Measurements from ENCODE around the gene CPED1.

Gene CPED1

DNA sequence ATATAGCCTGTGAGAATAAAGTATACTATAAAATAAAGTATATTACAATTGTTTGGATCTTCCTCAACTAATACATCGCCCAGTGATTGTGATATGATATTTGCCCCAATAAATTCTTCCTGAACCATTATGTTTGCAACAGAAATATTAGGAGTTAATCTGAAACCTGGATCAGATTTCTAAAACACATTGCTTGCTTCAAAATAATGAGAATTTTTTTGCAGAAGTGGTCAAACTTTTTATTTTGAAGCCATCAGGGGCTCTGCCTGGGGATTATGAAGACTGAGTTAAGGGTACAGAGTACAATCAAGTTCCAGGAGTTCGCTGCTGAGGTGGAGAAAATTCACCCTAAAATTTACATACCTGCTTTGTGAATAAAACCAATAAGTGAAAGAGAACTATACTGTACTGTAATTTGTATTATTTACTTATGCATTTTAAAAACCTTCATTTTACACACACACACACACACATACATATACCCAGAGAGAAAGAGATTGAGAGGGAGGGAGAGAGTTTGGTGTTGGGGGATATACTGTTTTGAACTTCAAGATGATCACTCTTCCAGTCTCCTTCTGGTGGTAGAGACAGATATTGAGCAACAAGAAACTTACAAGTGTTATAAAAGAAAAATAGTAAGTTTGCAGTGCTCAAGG lies 91.9 kb downstream of the CPED1 start:
- Mint-ChIP-seq H3K9me3 (no peaks in the 10 kb centered on the region), H3K27me3 (ENCODE audit: low read depth) (peaks cover 10% of the 10 kb centered on the region), H3K36me3 (ENCODE audit: low read depth) (no peaks in the 10 kb centered on the region), H3K27ac (no peak overlapping the region), H3K4me3 (no peak overlapping the region), H3K4me1 (ENCODE audit: low read depth) (no peaks in the 10 kb centered on the region)

GRCh38 chr7:121080913-121081326 lies 92.4 kb downstream of the CPED1 start:
- Mint-ChIP-seq H3K9me3 (no peaks in the 10 kb centered on the region), H3K27me3 (ENCODE audit: low read depth) (peaks cover 12% of the 10 kb centered on the region), H3K36me3 (ENCODE audit: low read depth) (no peaks in the 10 kb centered on the region), H3K27ac (no peak overlapping the region), H3K4me1 (ENCODE audit: low read depth) (no peaks in the 10 kb centered on the region), H3K4me3 (no peak overlapping the region)

DNA sequence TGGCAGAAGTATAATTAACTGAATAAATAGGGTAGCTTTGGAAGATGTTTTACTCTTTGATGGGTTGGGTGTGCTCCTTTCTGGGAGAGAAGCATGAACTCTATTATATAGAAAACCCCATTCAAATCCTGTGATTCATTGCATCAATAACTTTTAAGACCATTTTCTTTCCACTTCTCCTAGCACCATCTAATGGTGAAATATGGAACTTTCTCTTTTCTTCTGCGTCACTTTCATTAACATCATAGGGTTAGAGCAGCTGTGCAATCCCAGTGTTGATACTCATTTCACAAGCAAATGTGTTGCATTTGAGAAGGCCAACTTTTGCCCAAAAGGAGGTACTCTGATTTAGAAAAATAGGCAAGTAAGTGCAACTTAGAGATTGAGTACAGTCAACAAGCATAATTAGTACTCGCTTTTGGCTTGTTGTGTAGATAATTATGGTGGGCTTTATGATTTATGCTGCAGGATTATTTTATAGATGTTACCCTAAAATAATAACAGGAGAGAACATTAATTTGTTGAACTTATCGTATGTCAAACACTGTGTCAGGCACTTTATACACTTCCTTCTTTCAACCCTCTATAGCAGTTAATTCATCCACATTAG lies 92.9 kb downstream of the CPED1 start:
- Mint-ChIP-seq H3K27me3 (ENCODE audit: low read depth) (peaks cover 14% of the 10 kb centered on the region), H3K36me3 (ENCODE audit: low read depth) (no peaks in the 10 kb centered on the region), H3K9me3 (no peaks in the 10 kb centered on the region), H3K4me3 (no peak overlapping the region), H3K27ac (no peak overlapping the region), H3K4me1 (ENCODE audit: low read depth) (no peaks in the 10 kb centered on the region)

DNA sequence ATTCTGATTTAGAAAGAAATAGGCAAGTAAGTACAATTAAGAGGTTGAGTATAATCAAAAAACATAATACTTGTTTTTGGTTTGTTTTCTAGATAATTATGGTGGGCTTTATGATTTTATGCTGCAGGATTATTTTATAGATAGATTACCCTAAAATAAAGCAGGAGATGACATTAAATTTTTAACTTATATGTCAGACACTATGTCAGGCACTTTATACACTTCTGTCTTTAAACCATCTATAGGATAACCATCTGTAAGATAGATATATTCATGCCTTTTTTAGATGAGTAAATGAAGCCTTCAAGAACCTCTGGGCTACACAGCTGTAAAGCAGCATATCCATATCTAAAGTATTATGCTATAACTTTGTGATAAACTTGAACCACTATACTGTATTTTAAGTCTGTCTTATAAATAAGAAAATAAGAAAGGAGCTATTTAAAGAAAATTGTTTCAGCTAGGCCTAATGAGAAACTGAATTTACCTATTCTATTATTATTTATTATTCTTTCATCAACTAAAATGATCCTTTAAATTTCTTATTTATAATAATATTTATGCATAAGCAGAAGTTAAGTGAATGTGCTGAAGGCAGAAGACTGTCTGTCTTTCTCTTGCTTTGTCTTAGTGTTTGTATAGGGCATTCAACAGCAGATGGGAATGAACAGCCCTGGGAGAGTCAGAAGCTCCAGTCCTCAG lies 94.0 kb downstream of the CPED1 start:
- Mint-ChIP-seq H3K27me3 (ENCODE audit: low read depth) (peaks cover 14% of the 10 kb centered on the region), H3K9me3 (no peaks in the 10 kb centered on the region), H3K4me1 (ENCODE audit: low read depth) (no peaks in the 10 kb centered on the region), H3K36me3 (ENCODE audit: low read depth) (no peaks in the 10 kb centered on the region), H3K27ac (no peak overlapping the region), H3K4me3 (no peak overlapping the region)

DNA sequence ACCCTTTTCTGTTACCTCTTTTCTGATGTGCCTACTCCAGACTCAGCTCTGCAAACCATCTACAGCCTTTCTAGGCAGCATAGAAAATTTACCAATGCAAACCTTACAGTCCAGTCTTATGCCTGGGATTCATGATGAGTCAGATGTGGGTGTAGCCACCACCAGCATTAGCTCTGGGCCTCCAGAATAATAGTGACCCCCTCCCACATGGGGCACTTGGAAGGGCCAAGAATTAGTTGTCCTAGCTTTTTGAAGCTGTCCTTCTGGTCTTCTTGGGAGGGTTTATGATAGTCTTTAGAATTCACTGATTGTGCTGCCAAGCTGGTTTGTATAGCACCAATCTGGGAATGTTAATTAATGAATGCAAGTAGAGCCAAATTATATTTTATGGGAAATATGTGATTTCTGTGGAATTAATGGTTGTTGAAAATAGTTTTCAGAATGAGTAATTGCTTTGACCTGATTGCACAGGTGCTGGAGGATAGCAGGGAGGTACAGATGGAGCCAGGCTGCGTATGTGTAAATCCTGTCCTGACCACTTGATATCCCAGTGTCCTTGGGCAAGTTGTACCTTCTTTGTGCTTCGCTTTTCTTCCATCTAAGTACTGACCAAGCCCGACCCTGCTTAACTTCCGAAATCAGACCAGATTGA lies 94.8 kb downstream of the CPED1 start:
- H3K4me1 Mint-ChIP-seq (ENCODE audit: low read depth), result no peaks in the 10 kb centered on the region
- H3K4me3 Mint-ChIP-seq, result no peak overlapping the region

DNA sequence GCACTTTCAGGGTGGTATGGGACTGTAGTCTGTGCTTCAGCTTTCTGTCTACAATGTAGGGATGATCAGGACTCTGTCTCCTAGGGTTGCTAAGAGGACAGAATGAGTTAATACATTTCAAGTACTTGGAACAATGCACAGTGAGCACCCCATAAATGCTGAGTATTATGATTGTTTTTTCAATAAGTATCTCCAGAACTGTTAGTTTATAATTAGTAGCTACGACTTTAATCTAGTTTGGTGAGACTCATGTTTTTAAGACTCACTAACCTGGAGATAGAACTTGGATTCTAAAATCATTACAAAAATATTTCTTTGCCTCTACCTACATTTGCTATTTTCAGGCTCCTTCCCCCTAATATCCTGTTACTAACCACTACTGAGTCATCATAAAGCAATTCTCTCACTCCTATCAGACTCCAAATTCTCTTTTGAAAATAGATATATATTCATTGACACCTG lies 95.3 kb downstream of the CPED1 start:
- Mint-ChIP-seq H3K27ac (no peak overlapping the region), H3K4me3 (no peak overlapping the region), H3K4me1 (ENCODE audit: low read depth) (no peaks in the 10 kb centered on the region), H3K36me3 (ENCODE audit: low read depth) (no peaks in the 10 kb centered on the region), H3K27me3 (ENCODE audit: low read depth) (peaks cover 13% of the 10 kb centered on the region), H3K9me3 (no peaks in the 10 kb centered on the region)

More for the DNA sequence above, 94.8 kb downstream of the CPED1 start:
- peaks cover 14% of the 10 kb centered on the region for H3K27me3 Mint-ChIP-seq (ENCODE audit: low read depth)
- no peak overlapping the region for H3K27ac Mint-ChIP-seq
- H3K9me3 Mint-ChIP-seq, result no peaks in the 10 kb centered on the region
- no peaks in the 10 kb centered on the region for H3K36me3 Mint-ChIP-seq (ENCODE audit: low read depth)

- H3K27me3 Mint-ChIP-seq (ENCODE audit: low read depth), result peaks cover 11% of the 10 kb centered on the region
- H3K4me1 Mint-ChIP-seq (ENCODE audit: low read depth), result no peaks in the 10 kb centered on the region
- no peak overlapping the region for H3K27ac Mint-ChIP-seq
- no peaks in the 10 kb centered on the region for H3K9me3 Mint-ChIP-seq
- no peak overlapping the region for H3K4me3 Mint-ChIP-seq
- H3K36me3 Mint-ChIP-seq (ENCODE audit: low read depth), result no peaks in the 10 kb centered on the region
Measured at GRCh38 chr7:121084256-121084655, 95.7 kb downstream of the CPED1 start.

DNA sequence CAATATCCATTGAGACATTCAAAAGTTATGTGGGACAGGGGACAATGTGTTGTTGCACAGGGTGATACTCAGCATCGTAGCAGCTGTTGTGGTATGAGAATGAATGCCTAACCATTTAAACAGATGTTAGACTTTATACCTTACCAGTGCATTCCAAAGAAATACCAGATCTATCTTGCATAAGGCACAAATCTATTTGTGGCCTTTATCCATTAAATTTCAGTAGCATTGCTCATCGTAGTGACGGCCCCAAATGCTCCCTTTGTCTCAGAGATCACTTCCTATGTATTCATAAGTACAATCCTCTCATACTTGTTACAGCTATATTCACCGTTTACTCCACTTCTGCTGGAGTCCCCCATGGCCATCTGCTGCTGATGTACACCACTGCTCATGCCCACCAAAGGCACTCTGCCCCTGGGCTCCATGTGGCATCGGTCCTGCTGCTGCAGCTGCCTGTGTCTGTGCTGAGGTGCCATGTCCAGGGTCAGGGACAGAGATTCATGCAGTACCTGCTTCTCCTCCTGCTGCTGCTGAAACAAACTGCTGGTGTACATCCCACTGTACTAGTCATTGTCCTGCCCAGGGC lies 96.3 kb downstream of the CPED1 start:
- Mint-ChIP-seq H3K4me1 (ENCODE audit: low read depth) (no peaks in the 10 kb centered on the region), H3K27ac (no peak overlapping the region), H3K36me3 (ENCODE audit: low read depth) (no peaks in the 10 kb centered on the region), H3K27me3 (ENCODE audit: low read depth) (peaks cover 11% of the 10 kb centered on the region), H3K4me3 (no peak overlapping the region), H3K9me3 (no peaks in the 10 kb centered on the region)

- no peaks in the 10 kb centered on the region for H3K4me1 Mint-ChIP-seq (ENCODE audit: low read depth)
- H3K36me3 Mint-ChIP-seq (ENCODE audit: low read depth), result no peaks in the 10 kb centered on the region
- H3K4me3 Mint-ChIP-seq, result no peak overlapping the region
- H3K27ac Mint-ChIP-seq, result no peak overlapping the region
- no peaks in the 10 kb centered on the region for H3K9me3 Mint-ChIP-seq
- peaks cover 11% of the 10 kb centered on the region for H3K27me3 Mint-ChIP-seq (ENCODE audit: low read depth)
Measured at GRCh38 chr7:121085922-121086321, 97.4 kb downstream of the CPED1 start.

GRCh38 chr7:121088870-121089269 lies 100.4 kb downstream of the CPED1 start:
- Mint-ChIP-seq H3K4me1 (ENCODE audit: low read depth) (no peaks in the 10 kb centered on the region), H3K27ac (no peak overlapping the region), H3K9me3 (no peaks in the 10 kb centered on the region), H3K27me3 (ENCODE audit: low read depth) (peaks cover 4% of the 10 kb centered on the region), H3K4me3 (no peak overlapping the region), H3K36me3 (ENCODE audit: low read depth) (no peaks in the 10 kb centered on the region)

DNA sequence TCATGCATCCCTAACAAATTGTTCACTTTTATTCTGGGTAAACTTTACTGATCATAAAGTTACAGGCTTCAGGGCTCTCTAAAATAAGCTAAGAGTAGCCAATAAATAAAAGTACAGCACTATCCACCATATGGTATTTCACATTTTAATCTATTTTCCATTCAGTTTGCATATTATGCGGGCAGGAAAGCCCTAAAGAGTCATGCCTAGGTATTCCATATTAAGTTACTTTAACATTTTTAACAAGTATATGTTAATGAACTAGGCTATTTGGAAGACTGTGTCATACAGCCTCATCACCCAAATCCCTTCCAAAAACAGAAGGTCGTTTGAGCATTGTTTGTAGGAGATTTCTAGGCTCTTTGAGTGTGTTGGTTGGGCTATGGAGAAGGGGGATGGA lies 106.3 kb downstream of the CPED1 start:
- Mint-ChIP-seq H3K27ac (no peak overlapping the region), H3K27me3 (ENCODE audit: low read depth) (peaks cover 5% of the 10 kb centered on the region), H3K4me3 (no peak overlapping the region), H3K4me1 (ENCODE audit: low read depth) (no peaks in the 10 kb centered on the region), H3K9me3 (no peaks in the 10 kb centered on the region), H3K36me3 (ENCODE audit: low read depth) (no peaks in the 10 kb centered on the region)

GRCh38 chr7:121097577-121097976 lies 109.1 kb downstream of the CPED1 start:
- H3K4me1 Mint-ChIP-seq (ENCODE audit: low read depth), result no peaks in the 10 kb centered on the region
- no peak overlapping the region for H3K27ac Mint-ChIP-seq
- H3K36me3 Mint-ChIP-seq (ENCODE audit: low read depth), result no peaks in the 10 kb centered on the region
- H3K27me3 Mint-ChIP-seq (ENCODE audit: low read depth), result peaks cover 16% of the 10 kb centered on the region
- no peak overlapping the region for H3K4me3 Mint-ChIP-seq
- no peaks in the 10 kb centered on the region for H3K9me3 Mint-ChIP-seq

- Mint-ChIP-seq H3K4me3 (no peak overlapping the region), H3K9me3 (no peaks in the 10 kb centered on the region), H3K27ac (no peak overlapping the region), H3K36me3 (ENCODE audit: low read depth) (no peaks in the 10 kb centered on the region), H3K27me3 (ENCODE audit: low read depth) (peaks cover 16% of the 10 kb centered on the region), H3K4me1 (ENCODE audit: low read depth) (no peaks in the 10 kb centered on the region)
Measured at GRCh38 chr7:121099572-121099971, 111.1 kb downstream of the CPED1 start.

- Mint-ChIP-seq H3K27me3 (ENCODE audit: low read depth) (peaks cover 11% of the 10 kb centered on the region), H3K4me3 (no peak overlapping the region), H3K27ac (no peak overlapping the region), H3K36me3 (ENCODE audit: low read depth) (no peaks in the 10 kb centered on the region), H3K9me3 (no peaks in the 10 kb centered on the region), H3K4me1 (ENCODE audit: low read depth) (no peaks in the 10 kb centered on the region)
Measured at GRCh38 chr7:121101083-121101482, 112.6 kb downstream of the CPED1 start.

Data from T-helper 1 cell treated with Interleukin-12 subunit alpha and Interleukin-12 subunit beta and Interleukin-4 antibody, amounts not matched to agents 30 μg/mL and 1 μg/mL, for 36 hours (primary cell).